ENCODE results near the gene CAMK2B.

DNA sequence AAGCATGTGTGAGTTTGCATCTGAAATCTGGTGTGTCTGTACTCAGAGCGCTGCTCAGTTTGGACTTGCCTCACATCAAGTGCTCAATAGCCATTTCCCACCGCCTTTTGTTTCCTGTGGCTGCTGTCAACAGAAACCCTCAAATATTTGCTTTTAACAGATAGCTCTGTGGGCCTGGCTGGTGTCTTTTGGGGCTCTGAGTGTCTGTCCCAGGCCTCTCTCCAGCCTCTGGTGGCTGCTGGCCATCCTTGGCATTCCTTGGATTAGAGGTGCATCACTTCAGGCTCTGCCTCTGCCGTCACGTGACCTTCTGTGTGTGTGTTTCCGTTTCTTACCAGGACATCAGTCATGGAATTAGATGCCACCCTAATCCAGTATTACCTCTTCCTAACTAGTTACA is 115.3 kb downstream of the CAMK2B start:
- TF ChIP-seq POLR2A (IDR thresholded peaks at IDR 0.05), result no peak
- no peak for TF ChIP-seq CTCF (IDR thresholded peaks at IDR 0.05 in 4 of 5, conservative IDR thresholded peaks at IDR 0.05 in 1 of 5)

All from gastrocnemius medialis (tissue), 4 donors.